Measurements from ENCODE around the gene MRPL27.

GRCh38 chr17:50359005-50359699, 13.8 kb downstream of the MRPL27 start:
- TF ChIP-seq CTCF (IDR thresholded peaks at IDR 0.05) (no peak), POLR2A (IDR thresholded peaks at IDR 0.05) (no peak)

All from lower leg skin (tissue), 3 donors.